T1000 (cell line): ENCODE results near the gene CRYBB3.
A peak's percentile ranks its signal among the peaks of the same experiment; 100 is the strongest.
"Not testable (repeated sequence)": the region's sequence is repeated elsewhere in the genome, so short reads cannot be mapped to it uniquely, and the experiment has no call there.

Experiments
- DNase-seq: peaks from one replicate; lab custom pipeline; 2025; ENCODE audit warnings: mixed read lengths; lab: John Stamatoyannopoulos, UW

CRYBB3 gene

DNA sequence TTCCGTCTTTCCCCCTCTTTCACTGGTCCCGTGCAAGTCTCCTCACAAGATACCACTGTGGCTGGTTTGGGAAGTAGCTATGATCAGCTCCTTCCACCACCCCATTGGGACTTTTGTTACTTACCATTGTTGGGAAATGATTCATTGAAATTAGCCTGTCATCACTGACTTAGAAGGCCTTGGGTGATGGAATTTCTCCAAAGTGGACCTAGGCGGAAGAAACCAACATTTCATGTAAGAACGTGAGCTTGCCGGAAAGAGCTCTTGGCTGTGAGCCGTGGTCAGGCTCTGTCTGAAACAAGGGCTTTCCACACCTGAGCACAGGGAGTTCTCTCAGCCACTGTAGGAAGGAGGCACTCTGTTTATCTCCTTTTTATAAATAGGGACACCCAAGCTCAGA, 23.5 kb upstream of the CRYBB3 start:
- no peak for DNase-seq

GRCh38 chr22:25176799-25177198, 22.9 kb upstream of the CRYBB3 start:
- DNase-seq = no peak

DNA sequence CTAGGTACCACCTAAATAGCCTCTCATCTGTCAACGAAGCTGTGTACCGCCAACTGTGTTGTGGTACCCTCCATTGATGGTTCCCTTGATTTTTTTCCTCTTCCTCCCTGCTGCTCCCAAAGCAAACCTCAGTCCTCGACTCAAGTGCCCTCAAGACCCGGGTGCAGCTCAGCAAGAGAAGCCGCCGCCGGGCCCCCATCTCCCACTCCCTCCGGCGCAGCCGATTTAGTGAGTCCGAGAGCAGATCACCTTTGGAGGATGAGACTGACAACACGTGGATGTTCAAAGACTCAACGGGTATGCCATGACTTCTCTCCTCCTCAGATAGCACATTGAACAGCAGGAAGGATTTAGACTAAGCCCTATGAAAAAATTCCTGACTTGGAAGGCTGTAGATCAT, 22.4 kb upstream of the CRYBB3 start:
- DNase-seq = no peak

DNA sequence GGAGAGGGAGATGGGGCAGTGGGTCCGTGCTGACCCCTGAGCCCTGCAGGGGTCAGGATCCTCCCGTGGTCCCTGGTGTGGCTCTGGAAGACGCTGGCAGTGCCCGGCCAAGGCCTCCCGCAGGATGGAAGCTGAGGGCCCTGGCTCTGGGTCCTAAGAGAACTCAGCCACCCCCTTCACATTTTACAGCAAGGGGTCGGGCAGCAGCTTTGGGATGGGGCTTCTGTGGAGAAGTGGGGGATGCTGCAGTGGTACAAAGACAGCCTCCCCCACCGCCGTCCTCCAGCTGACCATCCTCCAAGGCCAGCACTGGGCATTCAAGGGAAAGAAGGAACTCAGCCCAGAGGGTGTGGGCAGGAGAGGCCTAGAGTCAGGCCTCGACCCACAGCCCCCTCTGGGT, 21.8 kb upstream of the CRYBB3 start:
- no peak for DNase-seq

GRCh38 chr22:25178348-25178747, 21.3 kb upstream of the CRYBB3 start:
- DNase-seq = not testable (repeated sequence)

DNA sequence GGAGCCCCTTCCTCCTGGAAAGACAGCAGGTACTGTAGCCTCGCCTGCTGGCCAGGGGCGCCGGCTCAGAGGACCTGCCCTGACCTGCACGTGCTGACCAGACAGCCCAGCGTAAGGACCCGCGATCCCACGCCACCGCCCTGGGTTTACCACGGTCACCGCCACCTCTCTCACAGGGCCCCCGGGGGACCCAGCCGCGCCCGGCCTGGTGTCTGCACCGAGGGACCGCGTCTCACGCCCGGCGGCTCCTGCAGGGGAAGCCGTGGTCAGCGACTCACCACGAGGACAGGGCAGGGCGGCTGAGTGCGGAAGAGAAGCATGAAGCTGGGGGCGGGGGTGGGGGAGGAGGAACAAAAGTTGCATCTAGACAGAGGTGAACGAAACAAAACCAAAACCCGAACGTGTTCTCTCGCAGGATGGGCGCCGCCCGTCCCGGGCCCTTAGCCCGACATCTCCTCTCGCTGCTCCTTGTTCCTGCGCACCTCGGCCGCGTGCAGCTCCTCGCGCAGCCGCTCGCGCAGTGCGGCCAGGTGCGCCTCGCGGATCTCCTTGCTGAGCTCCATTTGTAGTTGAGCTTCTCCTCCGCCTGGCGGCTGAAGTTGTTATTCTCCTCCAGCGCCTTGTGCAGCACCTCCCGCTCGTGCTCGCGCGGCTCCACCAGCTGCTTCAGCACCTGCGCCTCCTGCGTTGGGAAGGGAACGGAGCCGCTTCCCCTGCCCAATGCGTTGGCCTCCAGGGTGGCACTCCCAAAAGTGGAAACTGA, 20.6 kb upstream of the CRYBB3 start:
- DNase-seq = not testable (repeated sequence)

DNA sequence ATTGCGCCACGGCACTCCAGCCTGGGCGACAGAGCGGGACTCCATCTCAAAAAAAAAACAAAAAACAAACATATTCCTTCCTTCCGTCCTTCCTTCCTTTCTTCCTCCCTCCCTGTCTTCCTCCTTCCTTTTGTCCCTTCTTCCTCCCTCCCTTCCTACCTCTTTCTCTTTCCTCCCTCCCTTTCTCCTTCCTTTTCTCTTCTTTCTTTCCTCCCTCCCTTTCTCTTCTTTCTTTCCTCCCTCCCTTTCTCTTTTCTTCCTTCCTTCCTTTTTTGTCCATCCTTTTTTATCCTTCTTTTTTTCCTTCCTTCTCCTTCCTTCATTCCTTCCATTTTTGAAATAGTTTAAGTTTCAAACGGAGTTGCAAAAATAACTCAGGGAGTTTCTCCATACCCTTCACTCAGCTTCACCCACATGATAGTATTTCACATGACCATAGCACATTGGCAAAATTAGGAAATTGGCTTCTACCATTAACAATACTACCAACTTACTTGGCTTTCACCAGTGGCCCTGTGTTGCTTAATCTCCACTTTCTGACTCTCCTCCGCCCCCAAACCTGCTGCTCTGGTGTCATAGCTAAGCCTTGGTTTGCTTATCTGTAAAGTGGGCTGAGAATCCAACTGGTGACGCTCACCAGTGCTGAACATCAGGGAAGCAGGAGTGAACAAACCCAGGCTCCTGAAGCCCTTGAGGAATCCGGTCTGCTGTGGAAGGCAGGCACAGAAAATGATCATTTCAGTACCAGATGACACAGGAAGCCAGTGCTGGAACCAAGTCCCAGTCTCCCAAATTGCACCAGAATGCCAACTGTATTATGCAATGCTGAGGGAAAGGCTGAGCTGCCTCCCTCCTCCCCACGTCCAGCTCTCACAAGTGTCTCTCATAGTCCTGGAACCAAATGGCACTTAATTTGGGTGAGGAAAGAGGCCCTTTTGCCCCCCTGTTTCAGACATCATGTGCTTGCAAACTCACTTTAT, 17.2 kb upstream of the CRYBB3 start:
- no peak for DNase-seq

- DNase-seq = no peak
These were observed 15.6 kb upstream of the CRYBB3 start for GRCh38 chr22:25183949-25184619.

DNA sequence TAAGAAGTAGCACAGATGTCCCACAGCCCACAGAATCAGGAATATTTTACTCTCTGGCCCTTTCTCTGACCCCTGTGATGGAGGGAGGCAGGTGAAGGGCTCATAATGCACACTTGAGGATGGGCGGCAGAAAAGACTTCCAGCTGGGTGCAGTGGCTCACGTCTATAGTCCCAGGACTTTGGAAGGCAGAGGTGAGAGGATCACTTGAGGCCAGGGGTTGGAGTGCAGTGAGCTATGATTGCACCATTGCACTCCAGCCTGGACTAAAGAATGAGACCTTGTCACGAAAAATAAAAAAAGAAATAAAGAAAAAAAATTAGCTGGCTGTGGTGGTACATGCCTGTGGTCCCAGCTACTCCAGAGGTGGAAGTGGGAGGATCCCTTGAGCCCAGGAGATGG, 13.5 kb upstream of the CRYBB3 start:
- no peak for DNase-seq

DNA sequence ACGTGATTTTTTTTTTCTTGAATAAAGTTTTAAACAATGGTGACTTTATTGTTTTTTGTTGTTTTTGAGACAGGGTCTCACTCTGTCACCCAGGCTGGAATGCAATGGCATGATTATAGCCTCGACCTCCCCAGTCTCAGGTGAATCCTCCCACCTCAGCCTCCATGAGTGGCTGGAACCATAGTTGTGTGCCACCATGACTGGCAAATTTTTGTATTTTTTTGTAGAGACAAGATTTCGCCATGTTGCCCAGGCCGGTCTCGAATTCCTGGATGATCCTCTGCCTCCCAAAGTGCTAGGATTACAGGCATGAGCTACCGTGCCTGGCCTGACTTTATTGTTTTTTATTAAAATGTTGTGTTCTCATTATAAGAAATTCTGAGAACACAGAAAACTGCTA, 12.2 kb upstream of the CRYBB3 start:
- DNase-seq = no peak

GRCh38 chr22:25192406-25192805, 7.3 kb upstream of the CRYBB3 start:
- DNase-seq = no peak

GRCh38 chr22:25193130-25193529, 6.5 kb upstream of the CRYBB3 start:
- no peak for DNase-seq

DNA sequence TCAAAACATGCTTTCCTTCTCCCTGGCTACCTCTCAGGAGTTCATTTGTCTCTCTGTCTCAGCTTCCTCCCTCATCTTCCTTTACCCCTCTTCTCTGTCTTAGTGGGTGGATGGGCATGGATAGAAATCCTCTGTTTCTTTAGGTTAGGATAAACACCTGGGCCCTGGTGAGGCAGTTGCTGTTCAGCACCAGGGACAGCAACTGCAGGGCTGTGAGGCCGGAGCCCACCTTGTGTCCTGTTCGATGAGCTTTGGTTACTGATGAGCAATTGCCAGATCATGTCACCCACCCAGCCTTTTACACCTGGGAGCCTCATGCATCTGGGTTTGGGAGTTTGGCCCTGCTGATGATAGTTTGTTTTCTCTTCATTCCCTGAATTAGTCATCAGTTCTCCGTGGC, 6.1 kb upstream of the CRYBB3 start:
- no peak for DNase-seq

- DNase-seq = no peak
These were observed 3.3 kb upstream of the CRYBB3 start for GRCh38 chr22:25196326-25196725.

- no peak for DNase-seq
These were observed 2.3 kb upstream of the CRYBB3 start for GRCh38 chr22:25197340-25197739.

- DNase-seq = no peak
These were observed 1.3 kb downstream of the CRYBB3 start for GRCh38 chr22:25200967-25201366.

GRCh38 chr22:25201557-25202273, 2.1 kb downstream of the CRYBB3 start:
- no peak for DNase-seq

- DNase-seq = peak; percentile 49
These were observed 2.7 kb downstream of the CRYBB3 start for GRCh38 chr22:25202290-25202921.

DNA sequence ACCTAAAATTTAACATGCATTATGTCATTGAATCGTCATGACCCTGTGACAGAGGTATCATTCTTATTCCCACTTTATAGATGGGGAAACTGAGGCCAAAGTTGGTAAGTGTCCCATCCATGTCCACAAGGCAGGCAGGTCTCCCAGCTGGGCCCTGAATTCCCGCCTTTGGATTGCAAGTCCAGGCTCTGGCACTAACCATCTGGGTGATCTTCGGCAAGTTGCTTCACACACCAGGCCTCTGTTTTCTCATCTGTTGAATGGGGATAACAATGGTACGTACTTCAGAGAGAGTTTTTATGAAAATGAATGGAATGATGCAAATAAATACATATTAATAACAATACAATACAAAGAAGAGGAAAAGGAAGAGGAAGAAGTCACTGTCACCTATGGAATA, 3.4 kb downstream of the CRYBB3 start:
- no peak for DNase-seq

DNA sequence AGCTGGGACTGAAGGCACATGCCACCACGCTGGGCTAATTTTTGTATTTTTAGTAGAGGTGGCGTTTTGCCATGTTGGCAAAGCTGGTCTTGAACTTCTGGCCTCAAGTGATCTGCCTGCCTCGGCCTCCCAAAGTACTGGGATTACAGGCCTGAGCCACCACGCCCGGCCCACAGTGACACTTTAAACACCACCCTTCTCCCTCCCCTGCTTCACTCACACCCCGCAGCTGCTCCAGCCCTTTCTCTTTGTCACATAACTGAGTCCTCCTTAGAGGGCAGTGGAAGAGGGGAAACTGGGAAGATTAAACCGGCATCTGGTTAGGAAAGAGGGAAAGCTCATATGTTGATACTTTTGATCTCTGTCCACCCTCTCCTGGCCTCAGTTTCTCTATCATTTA, 4.9 kb downstream of the CRYBB3 start:
- not testable (repeated sequence) for DNase-seq

DNA sequence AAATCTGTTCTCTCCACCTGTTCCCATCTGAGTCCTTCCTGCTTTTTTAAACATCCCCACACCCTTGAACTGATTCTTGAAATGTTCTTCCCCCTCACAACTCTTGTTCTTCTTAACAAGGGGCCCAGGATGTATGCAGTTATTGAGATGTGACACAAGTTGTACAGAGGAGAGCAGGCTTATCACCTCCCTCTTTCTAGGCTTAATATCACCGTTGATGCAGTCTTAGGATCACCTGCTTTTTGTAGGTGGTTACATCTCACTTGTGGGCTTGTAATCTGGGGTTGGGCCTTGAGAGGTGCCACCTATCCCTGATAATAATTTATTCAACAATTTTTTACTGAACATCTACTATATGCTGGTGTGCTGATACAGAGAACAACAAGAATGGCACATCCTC, 6.2 kb downstream of the CRYBB3 start:
- no peak for DNase-seq
